HCT116 (cell line): ENCODE results near the gene MANSC4.

ENCODE experiments used
- CTCF ChIP-seq, 3 experiments: fragments of 200-600 bp in 1 of 3; sonication (generic) in 1 of 3; IDR thresholded peaks in 2 of 3; conservative IDR thresholded peaks in 1 of 3; 2 replicates each; pipeline ENCODE4 v1.5.1; 2012 to 2017; ENCODE audit warnings: low read depth in 2 of 3, low read length in 2 of 3, antibody characterized with exemption in 1 of 3, borderline replicate concordance in 1 of 3, control low read depth in 1 of 3, mild to moderate bottlenecking in 1 of 3, mixed read lengths in 1 of 3, mixed run types in 1 of 3, moderate library complexity in 1 of 3; ENCODE audit not compliant: insufficient read depth in 1 of 3
- EGR1 ChIP-seq: IDR thresholded peaks from 2 replicates; pipeline ENCODE4 v1.6.1; 2012; ENCODE audit warnings: low read depth
- EZH2 ChIP-seq: fragments of 200-600 bp; sonication (generic); IDR thresholded peaks from 2 replicates; pipeline ENCODE4 v1.6.1; 2017; ENCODE audit warnings: antibody characterized with exemption, mixed run types
- FOSL1 ChIP-seq: IDR thresholded peaks from 2 replicates; pipeline ENCODE4 v1.6.1; 2012; ENCODE audit warnings: low read depth
- MAX ChIP-seq: IDR thresholded peaks from 2 replicates; pipeline ENCODE4 v1.6.1; 2012
- POLR2A ChIP-seq: IDR thresholded peaks from 2 replicates; pipeline ENCODE4 v1.7.0; 2011; ENCODE audit warnings: borderline replicate concordance; ENCODE audit not compliant: insufficient read depth, insufficient read length; ENCODE audit errors: extremely low read depth
- POLR2AphosphoS5 ChIP-seq: IDR thresholded peaks from 2 replicates; pipeline ENCODE4 v1.6.1; 2011; ENCODE audit warnings: mild to moderate bottlenecking, low read depth, low read length, moderate library complexity
- REST ChIP-seq: IDR thresholded peaks from 2 replicates; pipeline ENCODE4 v1.6.1; 2012; ENCODE audit warnings: low read depth
- SIN3A ChIP-seq: IDR thresholded peaks from 2 replicates; pipeline ENCODE4 v1.6.1; 2012; ENCODE audit warnings: low read depth
- SP1 ChIP-seq: IDR thresholded peaks from 2 replicates; pipeline ENCODE4 v1.6.1; 2012; ENCODE audit warnings: low read depth
- SRF ChIP-seq: IDR thresholded peaks from 2 replicates; pipeline ENCODE4 v1.6.1; 2012; ENCODE audit warnings: low read depth
- ZBTB33 ChIP-seq: IDR thresholded peaks from 2 replicates; pipeline ENCODE4 v1.6.1; 2011; ENCODE audit warnings: mild to moderate bottlenecking, low read length, moderate library complexity; ENCODE audit not compliant: insufficient replicate concordance; ENCODE audit errors: extremely low read depth

GRCh38 chr12:27812502-27812901 lies 32.5 kb upstream of the MANSC4 start:
- TF ChIP-seq CTCF (IDR thresholded peaks at IDR 0.05 in 2 of 3, conservative IDR thresholded peaks at IDR 0.05 in 1 of 3; ENCODE audit: borderline replicate concordance in 1 of 3, insufficient read depth in 1 of 3, low read depth in 2 of 3, low read length in 2 of 3) = no peak
- no peak for TF ChIP-seq MAX
- no peak for TF ChIP-seq ZBTB33
- TF ChIP-seq SP1 = no peak
- no peak for TF ChIP-seq EZH2
- TF ChIP-seq REST = no peak
- no peak for TF ChIP-seq POLR2AphosphoS5
- no peak for TF ChIP-seq POLR2A
- TF ChIP-seq EGR1 = no peak
- TF ChIP-seq SRF = no peak
- TF ChIP-seq FOSL1 = no peak
- no peak for TF ChIP-seq SIN3A
